Mucosa of gallbladder (tissue), 1 donor: Measurements from ENCODE around the gene TRIM50. TPM values are rescaled to one million over a fixed set of nuclear protein-coding genes. Genes with fewer than 3 reads are reported as not detected.
"Not testable (repeated sequence)": the region's sequence is repeated elsewhere in the genome, so short reads cannot be mapped to it uniquely, and the experiment has no call there.

Experiments
- DNase-seq: peaks from one replicate; pipeline ENCODE4 v3.0.0-alpha.2; 2020; ENCODE audit warnings: low spot score
- total RNA-seq: library from RNA; stranded (reverse); gene quantifications from one replicate; pipeline ENCODE4 v1.2.1, GENCODE V29; 2021
- donor health status: DM: no; HTN: no; CAD: no.

TRIM50 gene
- total RNA-seq, 1 donor from 2014 or later: 1.3 TPM

- no peak for DNase-seq
These were observed 13.6 kb downstream of the TRIM50 start for GRCh38 chr7:73314271-73314670.

DNA sequence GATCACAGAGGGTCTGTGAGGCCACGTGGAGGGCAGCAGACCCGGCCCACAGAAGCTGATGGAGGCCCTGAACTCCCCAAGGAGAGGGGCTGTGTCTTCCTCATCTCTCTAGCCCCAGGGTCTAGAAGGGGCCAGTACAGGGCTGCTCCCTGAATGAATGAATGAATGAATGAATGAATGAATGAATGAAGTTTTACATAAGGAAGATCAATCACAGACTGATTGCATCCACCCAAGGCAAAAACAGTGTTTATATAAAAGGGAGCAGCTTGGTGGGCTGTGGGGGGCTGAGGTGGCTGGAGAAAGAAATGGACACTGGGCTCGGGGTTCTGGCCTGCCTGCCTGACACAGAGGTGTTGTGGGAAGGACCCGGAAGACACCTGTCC lies 14.4 kb downstream of the TRIM50 start:
- no peak for DNase-seq

GRCh38 chr7:73312831-73313520 lies 14.9 kb downstream of the TRIM50 start:
- no peak for DNase-seq

DNA sequence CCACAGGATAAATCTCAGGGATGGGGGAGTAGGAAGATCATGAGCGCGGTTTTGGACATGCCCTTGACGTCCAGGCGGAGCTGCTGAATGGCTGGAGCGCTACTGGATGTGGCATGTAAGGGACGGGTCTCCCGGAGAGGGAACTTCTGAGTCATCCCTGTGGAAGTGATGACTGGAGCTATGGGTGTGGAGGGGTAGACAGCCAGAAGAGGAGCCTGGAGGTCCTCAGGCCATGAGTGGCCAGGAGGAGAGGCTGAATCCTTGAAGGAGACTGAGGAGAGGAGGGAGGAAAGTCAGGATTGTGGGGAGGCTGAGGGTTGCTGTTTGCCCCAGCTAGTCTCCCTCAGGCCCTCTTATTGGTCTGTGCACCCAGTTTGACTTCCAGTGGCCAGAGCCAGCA lies 16.5 kb downstream of the TRIM50 start:
- DNase-seq: not testable (repeated sequence)

- DNase-seq: peak; percentile 86
These were observed 19.1 kb downstream of the TRIM50 start, which contains the start of gene NSUN5 for GRCh38 chr7:73308665-73309214. Gene NSUN5, minus strand, starts transcription at chr7:73308826. Its CDS starts 36 bp downstream, at chr7:73308790.

GRCh38 chr7:73308074-73308664 lies 19.7 kb downstream of the TRIM50 start:
- DNase-seq: no peak

- no peak for DNase-seq
These were observed 20.4 kb downstream of the TRIM50 start for GRCh38 chr7:73307436-73307835.

- DNase-seq: not testable (repeated sequence)
These were observed 23.1 kb downstream of the TRIM50 start for GRCh38 chr7:73304612-73305387.

GRCh38 chr7:73304071-73304470 lies 23.8 kb downstream of the TRIM50 start:
- DNase-seq: no peak

- DNase-seq: no peak
These were observed 24.3 kb downstream of the TRIM50 start for GRCh38 chr7:73303546-73303945.

GRCh38 chr7:73302846-73303245 lies 25.0 kb downstream of the TRIM50 start:
- not testable (repeated sequence) for DNase-seq

- DNase-seq: not testable (repeated sequence)
These were observed 26.8 kb downstream of the TRIM50 start for GRCh38 chr7:73301108-73301507.

DNA sequence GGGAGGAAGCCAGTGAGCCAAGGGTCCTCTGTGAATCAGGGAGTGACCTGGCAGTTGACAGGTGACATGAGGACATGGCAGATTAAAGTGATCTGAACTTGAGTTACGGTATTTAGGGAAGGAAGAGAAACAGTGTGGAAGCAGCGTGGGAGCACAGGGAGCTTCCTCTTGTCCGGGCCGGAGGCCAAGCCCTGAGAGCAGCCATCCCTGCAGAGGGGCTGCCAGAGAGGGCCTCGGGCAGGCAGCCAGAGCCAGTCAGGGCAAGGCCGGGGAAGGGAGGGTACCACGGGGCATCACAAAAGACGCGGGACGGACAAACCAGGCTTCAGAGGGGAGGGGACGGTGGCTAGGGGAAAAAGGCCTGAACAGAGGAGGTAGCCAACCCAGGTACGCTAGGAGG lies 28.1 kb downstream of the TRIM50 start:
- DNase-seq: not testable (repeated sequence)

DNA sequence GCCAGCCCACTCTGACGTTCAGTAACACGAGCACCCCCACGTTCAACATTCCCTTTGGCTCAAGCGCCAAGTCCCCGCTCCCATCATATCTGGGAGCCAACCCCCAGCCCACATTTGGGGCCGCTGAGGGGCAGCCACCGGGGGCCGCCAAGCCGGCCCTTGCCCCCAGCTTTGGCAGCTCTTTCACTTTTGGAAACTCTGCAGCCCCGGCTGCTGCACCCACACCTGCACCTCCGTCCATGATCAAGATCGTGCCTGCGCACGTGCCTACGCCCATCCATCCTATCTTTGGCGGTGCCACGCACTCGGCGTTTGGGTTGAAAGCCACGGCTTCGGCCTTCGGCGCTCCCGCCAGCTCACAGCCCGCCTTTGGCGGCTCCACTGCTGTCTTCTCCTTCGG lies 30.2 kb downstream of the TRIM50 start:
- not testable (repeated sequence) for DNase-seq

DNA sequence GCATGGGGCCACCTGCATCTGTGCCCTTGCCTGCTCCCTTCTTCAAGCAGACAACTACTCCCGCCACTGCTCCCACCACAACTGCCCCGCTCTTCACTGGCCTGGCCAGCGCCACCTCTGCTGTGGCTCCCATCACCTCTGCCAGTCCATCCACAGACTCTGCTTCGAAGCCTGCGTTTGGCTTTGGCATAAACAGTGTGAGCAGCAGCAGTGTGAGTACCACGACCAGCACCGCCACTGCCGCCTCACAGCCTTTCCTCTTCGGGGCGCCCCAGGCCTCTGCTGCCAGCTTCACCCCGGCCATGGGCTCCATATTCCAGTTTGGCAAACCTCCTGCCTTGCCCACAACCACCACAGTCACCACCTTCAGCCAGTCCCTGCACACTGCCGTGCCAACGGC lies 30.6 kb downstream of the TRIM50 start:
- not testable (repeated sequence) for DNase-seq

- DNase-seq: not testable (repeated sequence)
These were observed 50.7 kb downstream of the TRIM50 start for GRCh38 chr7:73277210-73277609.

GRCh38 chr7:73267813-73268212 lies 60.1 kb downstream of the TRIM50 start:
- DNase-seq: not testable (repeated sequence)

DNA sequence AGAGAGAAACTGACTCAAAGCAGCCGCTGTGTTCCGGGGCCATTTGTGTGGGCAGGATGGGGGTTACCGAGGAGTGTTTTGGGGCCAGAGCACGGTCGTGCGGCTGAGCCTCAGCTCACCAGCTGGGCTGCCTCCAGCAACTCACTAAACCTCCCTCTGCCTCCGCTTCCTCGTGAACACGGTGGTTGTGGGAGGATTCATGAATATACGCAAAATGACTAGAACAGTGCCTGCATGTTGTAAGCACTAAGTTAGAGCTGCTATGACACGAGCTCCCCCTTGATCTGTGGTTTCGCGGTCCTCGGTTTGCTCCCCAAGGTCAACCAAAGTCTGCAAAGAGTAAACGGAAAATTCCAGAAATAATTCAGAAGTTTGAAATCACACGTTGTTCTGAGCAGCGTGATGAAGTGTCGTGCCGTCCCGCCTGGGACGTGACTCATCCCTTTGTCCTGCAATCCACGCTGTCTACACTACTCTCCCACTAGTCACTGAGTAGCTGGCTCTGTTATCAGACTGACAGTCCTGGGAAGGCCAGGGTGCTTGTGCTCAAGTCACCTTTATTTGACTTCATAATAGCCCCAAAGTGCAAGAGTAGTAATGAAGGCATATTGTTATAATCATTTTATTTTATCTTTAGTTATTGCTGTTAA lies 61.0 kb downstream of the TRIM50 start:
- DNase-seq: not testable (repeated sequence)
